H1 (cell line): ENCODE measurements around the gene CMTM3. TPM values are rescaled to one million over a fixed set of nuclear protein-coding genes. Genes with fewer than 3 reads are reported as not detected.

Source experiments
- CTCF ChIA-PET: fragments of 300-600 bp; sonication (Branson Sonifier 250); formaldehyde crosslinking; loops from one replicate; lab custom pipeline; 2021; ENCODE audit not compliant: partially characterized antibody; lab: Charles Lee
- POLR2A ChIA-PET: fragments of 300-600 bp; sonication (Branson Sonifier 250); formaldehyde crosslinking; loops from one replicate; lab custom pipeline; 2021; ENCODE audit warnings: inconsistent platforms; ENCODE audit not compliant: partially characterized antibody; lab: Charles Lee
- DNase-seq, 2 experiments: peaks; one replicate each; pipeline versions ENCODE4 v3.0.0 to v3.0.0-alpha.2; 2010 to 2022; ENCODE audit warnings: low spot score in 2 of 2, low read depth in 1 of 2, mixed read lengths in 1 of 2
- FAIRE-seq: peaks from 2 replicates; lab custom pipeline; 2011; peaks lifted over from hg19 to GRCh38; lab: Jason Lieb, UNC
- H2AFZ ChIP-seq: 2 replicates; pipeline ENCODE4 v1.8.1; 2012; ENCODE audit warnings: low read length, inconsistent platforms
- H2AK5ac ChIP-seq: 2 replicates; pipeline ENCODE4 v1.6.1; 2013; ENCODE audit warnings: low read depth, low read length
- H2BK120ac ChIP-seq: replicated peaks from 2 replicates; pipeline ENCODE3; 2013; ENCODE audit warnings: low read depth, low read length, inconsistent platforms
- H2BK12ac ChIP-seq: 2 replicates; pipeline ENCODE4 v1.6.1; 2013; ENCODE audit warnings: low read depth, low read length
- H2BK15ac ChIP-seq: 2 replicates; pipeline ENCODE4 v1.6.1; 2013; ENCODE audit warnings: low read length
- H2BK20ac ChIP-seq: 2 replicates; pipeline ENCODE4 v1.6.1; 2013; ENCODE audit warnings: low read length
- H2BK5ac ChIP-seq: 2 replicates; pipeline ENCODE4 v1.6.1; 2013; ENCODE audit warnings: low read depth, low read length
- H3K14ac ChIP-seq: 2 replicates; pipeline ENCODE4 v1.6.1; 2013; ENCODE audit warnings: inconsistent platforms; ENCODE audit not compliant: insufficient read length
- H3K18ac ChIP-seq: 2 replicates; pipeline ENCODE4 v1.6.1; 2013; ENCODE audit warnings: low read length; ENCODE audit errors: extremely low read depth
- H3K23ac ChIP-seq: 2 replicates; pipeline ENCODE4 v1.6.1; 2013; ENCODE audit warnings: inconsistent platforms; ENCODE audit not compliant: insufficient read length
- H3K23me2 ChIP-seq: 2 replicates; pipeline ENCODE4 v1.6.1; 2013; ENCODE audit warnings: low read depth, low read length
- H3K27ac ChIP-seq: 2 replicates; pipeline ENCODE4 v1.6.1; 2011; ENCODE audit warnings: low read depth, low read length, inconsistent platforms
- H3K27me3 ChIP-seq, 4 experiments: replicated peaks in 1 of 4; 1 replicate in 1 of 4; 2 replicates in 3 of 4; pipeline versions ENCODE4 v1.6.1 to v1.8.1; 2011 to 2013; ENCODE audit warnings: low read length in 3 of 4, mild to moderate bottlenecking in 3 of 4, inconsistent platforms in 2 of 4, mixed read lengths in 2 of 4, moderate library complexity in 1 of 4; ENCODE audit not compliant: control insufficient read depth in 3 of 4, insufficient read depth in 3 of 4; ENCODE audit errors: extremely low read depth in 1 of 4
- H3K36me3 ChIP-seq, 4 experiments: 2 replicates each; pipeline versions ENCODE4 v1.6.1 to v1.8.1; 2011 to 2013; ENCODE audit warnings: mild to moderate bottlenecking in 4 of 4, low read length in 3 of 4, moderate library complexity in 2 of 4, control low read depth in 1 of 4, inconsistent platforms in 1 of 4; ENCODE audit not compliant: insufficient read depth in 4 of 4, control insufficient read depth in 2 of 4
- H3K4ac ChIP-seq: replicated peaks from 2 replicates; pipeline ENCODE3; 2013; ENCODE audit warnings: low read length, low read depth, mixed read lengths, inconsistent platforms; ENCODE audit not compliant: insufficient read length
- H3K4me1 ChIP-seq, 4 experiments: replicated peaks in 1 of 4; 1 replicate in 1 of 4; 2 replicates in 3 of 4; pipeline versions ENCODE4 v1.6.1 to v1.8.1; 2011 to 2013; ENCODE audit warnings: low read length in 3 of 4, inconsistent platforms in 2 of 4, mixed read lengths in 1 of 4; ENCODE audit not compliant: insufficient read depth in 4 of 4, control insufficient read depth in 3 of 4
- H3K4me2 ChIP-seq, 2 experiments: 2 replicates each; pipeline versions ENCODE4 v1.6.1 to v1.8.1; 2011 to 2013; ENCODE audit warnings: low read depth in 2 of 2, low read length in 2 of 2, control low read depth in 1 of 2, inconsistent platforms in 1 of 2, mild to moderate bottlenecking in 1 of 2; ENCODE audit not compliant: insufficient read depth in 1 of 2
- H3K4me3 ChIP-seq, 4 experiments: fragments of 200-600, 300-600 bp in 1 of 4; sonication (generic), shearing (Covaris generic), sonication (Bioruptor Twin) in 1 of 4; 2 replicates each; pipeline versions ENCODE4 v1.5.1 to v1.8.1; 2011 to 2016; ENCODE audit warnings: low read length in 4 of 4, low read depth in 3 of 4, control low read depth in 2 of 4, inconsistent platforms in 2 of 4, mild to moderate bottlenecking in 2 of 4, mixed read lengths in 1 of 4, moderate library complexity in 1 of 4; ENCODE audit not compliant: insufficient read depth in 2 of 4; ENCODE audit errors: extremely low read depth in 1 of 4
- H3K56ac ChIP-seq: replicated peaks from 2 replicates; pipeline ENCODE3; 2013; ENCODE audit warnings: low read depth, mild to moderate bottlenecking, mixed read lengths, low read length, inconsistent platforms; ENCODE audit not compliant: insufficient read length
- H3K79me1 ChIP-seq: 2 replicates; pipeline ENCODE4 v1.6.1; 2013; ENCODE audit warnings: low read depth, low read length, control low read depth
- H3K79me2 ChIP-seq, 2 experiments: 2 replicates each; pipeline versions ENCODE4 v1.6.1 to v1.8.1; 2012 to 2013; ENCODE audit warnings: low read length in 2 of 2, mild to moderate bottlenecking in 2 of 2, inconsistent platforms in 1 of 2; ENCODE audit not compliant: insufficient read depth in 2 of 2, control insufficient read depth in 1 of 2
- H3K9ac ChIP-seq, 4 experiments: replicated peaks in 1 of 4; 1 replicate in 1 of 4; 2 replicates in 3 of 4; pipeline versions ENCODE4 v1.6.1 to v1.8.1; 2011 to 2013; ENCODE audit warnings: low read depth in 3 of 4, low read length in 3 of 4, control low read depth in 2 of 4, mild to moderate bottlenecking in 2 of 4, moderate library complexity in 2 of 4, inconsistent platforms in 1 of 4; ENCODE audit errors: extremely low read depth in 1 of 4
- H3K9me3 ChIP-seq, 2 experiments: 2 replicates each; pipeline versions ENCODE4 v1.6.1 to v1.8.1; 2012 to 2013; ENCODE audit warnings: mild to moderate bottlenecking in 2 of 2, moderate library complexity in 2 of 2, control low read depth in 1 of 2, inconsistent platforms in 1 of 2, low read depth in 1 of 2, low read length in 1 of 2, mixed read lengths in 1 of 2; ENCODE audit not compliant: insufficient read depth in 2 of 2
- H4K20me1 ChIP-seq, 2 experiments: replicated peaks in 1 of 2; 2 replicates each; pipeline versions ENCODE3 to v1.8.1; 2011 to 2013; ENCODE audit warnings: inconsistent platforms in 2 of 2, low read length in 2 of 2, mild to moderate bottlenecking in 1 of 2; ENCODE audit not compliant: insufficient read depth in 2 of 2, control insufficient read depth in 1 of 2
- H4K5ac ChIP-seq: 2 replicates; pipeline ENCODE4 v1.6.1; 2013; ENCODE audit warnings: low read length, low read depth, mixed read lengths, inconsistent platforms; ENCODE audit not compliant: insufficient read length
- H4K8ac ChIP-seq: 2 replicates; pipeline ENCODE4 v1.8.0; 2013; ENCODE audit warnings: mild to moderate bottlenecking, moderate library complexity, low read length, inconsistent platforms; ENCODE audit not compliant: insufficient read depth; ENCODE audit errors: extremely low read depth
- H4K91ac ChIP-seq: replicated peaks from 2 replicates; pipeline ENCODE3; 2013; ENCODE audit warnings: low read length, mixed read lengths, inconsistent platforms; ENCODE audit not compliant: insufficient read length
- FOSL1 ChIP-seq: IDR thresholded peaks from 2 replicates; pipeline ENCODE4 v1.6.1; 2011; ENCODE audit warnings: mild to moderate bottlenecking, low read depth, low read length, moderate library complexity; ENCODE audit not compliant: insufficient read depth
- GABPA ChIP-seq: IDR thresholded peaks from 2 replicates; pipeline ENCODE4 v1.6.1; 2011; ENCODE audit warnings: mild to moderate bottlenecking, low read length, moderate library complexity, borderline replicate concordance; ENCODE audit not compliant: insufficient read depth
- GTF2F1 ChIP-seq: IDR thresholded peaks from 2 replicates; pipeline ENCODE4 v1.6.1; 2012; ENCODE audit warnings: low read depth, low read length, improper control_type of control experiment, borderline replicate concordance
- JUND ChIP-seq: IDR thresholded peaks from 2 replicates; pipeline ENCODE4 v1.6.1; 2011; ENCODE audit warnings: mild to moderate bottlenecking, improper control_type of control experiment, low read length
- POU5F1 ChIP-seq: IDR thresholded peaks from 2 replicates; pipeline ENCODE4 v1.6.1; 2011; ENCODE audit warnings: low read depth, mild to moderate bottlenecking, low read length, moderate library complexity
- SIN3A ChIP-seq, 2 experiments: IDR thresholded peaks in 1 of 2; conservative IDR thresholded peaks in 1 of 2; 2 replicates each; pipeline ENCODE4 v1.6.1; 2011 to 2012; ENCODE audit warnings: low read length in 2 of 2, improper control_type of control experiment in 1 of 2, low read depth in 1 of 2, mild to moderate bottlenecking in 1 of 2
- TAF1 ChIP-seq: IDR thresholded peaks from 2 replicates; pipeline ENCODE4 v1.6.1; 2011; ENCODE audit warnings: mild to moderate bottlenecking, low read depth, low read length
- WGBS, 2 experiments: shearing (Covaris generic) in 1 of 2; methylation state at CpG; one replicate each; pipeline versions ENCODE4 v1.1.6 to v1.1.7; 2013 to 2015; ENCODE audit warnings: low lambda C conversion rate in 2 of 2, mixed read lengths in 2 of 2, inconsistent platforms in 1 of 2, low coverage in 1 of 2, missing lambda C conversion rate in 1 of 2; ENCODE audit not compliant: insufficient replicate concordance in 2 of 2, insufficient coverage in 1 of 2, insufficient read length in 1 of 2; ENCODE audit errors: extremely low coverage in 1 of 2, missing lambda C conversion rate in 1 of 2; 5-methylcytosine and 5-hydroxymethylcytosine counted together
- polyA plus RNA-seq, 7 experiments: library from polyadenylated mRNA; depleted of rRNA in 3 of 7; stranded (reverse) in 5 of 7; unstranded in 2 of 7; fragments of >200 nt in 5 of 7; fragments of 200-250 nt in 2 of 7; gene quantifications; 1 replicate in 5 of 7; 2 replicates in 1 of 7; 4 replicates in 1 of 7; pipeline versions ENCODE4 v1.2.1 to v1.2.3, GENCODE V29; 2011 to 2013; ENCODE audit warnings: missing spikeins in 2 of 7, mixed read lengths in 2 of 7
- total RNA-seq: library from RNA; stranded (reverse); fragmentation: NEBNext Ultra II Directional; extraction: Animal tissue kit (Norgen Biotek cat#: 25700); gene quantifications from 2 replicates; pipeline ENCODE4 v1.2.1, GENCODE V29; 2021

The CMTM3 gene
- total and polyA plus RNA-seq, 2 of the 8 experiments (the other 6 are each of a cell fraction or from before 2014, with no cell fraction given) = 24.7 to 24.8 TPM

- TF ChIP-seq GTF2F1 (no peak), JUND (no peak), TAF1 (no peak), GABPA (no peak), POU5F1 (no peak), SIN3A (conservative IDR thresholded peaks at IDR 0.05 in 1 of 2, IDR thresholded peaks at IDR 0.05 in 1 of 2; ENCODE audit: low read depth in 1 of 2, low read length in 2 of 2) (no peak), FOSL1 (no peak)
- TF ChIP-seq, all 59 proteins: peak for 0
- Histone ChIP-seq H2AFZ (no peak overlapping the region), H3K56ac (no peak overlapping the region), H2AK5ac (no peak overlapping the region), H3K27ac (no peak overlapping the region), H3K4ac (no peak overlapping the region), H3K79me2 (no peaks in the 10 kb centered on the region), H2BK15ac (no peak overlapping the region), H3K4me3 (no peak overlapping the region), H3K14ac (no peak overlapping the region), H4K20me1 (no peaks in the 10 kb centered on the region), H2BK5ac (no peak overlapping the region), H3K9me3 (peaks cover 0 to 5% of the 10 kb centered on the region in 2 experiments; a peak in 1 of 4 replicates), H3K23me2 (no peaks in the 10 kb centered on the region), H2BK12ac (no peak overlapping the region), H3K79me1 (no peaks in the 10 kb centered on the region), H2BK20ac (no peak overlapping the region), H4K91ac (no peak overlapping the region), H3K4me1 (peaks cover 0 to 3% (median under 1%) of the 10 kb centered on the region in 4 experiments; a peak in 3 of 7 replicates), H3K18ac (no peak overlapping the region), H3K9ac (no peak overlapping the region), H3K27me3 (no peaks in the 10 kb centered on the region), H2BK120ac (no peak overlapping the region), H4K5ac (no peak overlapping the region), H3K23ac (no peak overlapping the region), H3K4me2 (no peak overlapping the region), H3K36me3 (peaks cover 0 to 12% (median 0%) of the 10 kb centered on the region in 4 experiments; a peak in 1 of 8 replicates), H4K8ac (no peak overlapping the region)
- ChIA-PET POLR2A (no interaction called here), CTCF (interaction anchor here (1.0 to 4.4 kb wide), 6 partner anchors 13 to 26 kb away, joined by 4 to 18 read pairs (median 6); no protein-coding TSS in a partner anchor)
- 94% methylated on average over 4 of the region's 4 CpGs; no CpG with 5 or more reads in 1 of the 2 experiments for WGBS, 2 experiments
- no peak for FAIRE-seq
- no peak for DNase-seq
Observed at GRCh38 chr16:66634527-66635196, 30.2 kb downstream of the CMTM3 start.
